ENCODE measurements around the gene WASF3. TPM values are rescaled to one million over a fixed set of nuclear protein-coding genes. Genes with fewer than 3 reads are reported as not detected.

Gene WASF3
- total RNA-seq, 1 donor from 2014 or later = 25.8 TPM

DNA sequence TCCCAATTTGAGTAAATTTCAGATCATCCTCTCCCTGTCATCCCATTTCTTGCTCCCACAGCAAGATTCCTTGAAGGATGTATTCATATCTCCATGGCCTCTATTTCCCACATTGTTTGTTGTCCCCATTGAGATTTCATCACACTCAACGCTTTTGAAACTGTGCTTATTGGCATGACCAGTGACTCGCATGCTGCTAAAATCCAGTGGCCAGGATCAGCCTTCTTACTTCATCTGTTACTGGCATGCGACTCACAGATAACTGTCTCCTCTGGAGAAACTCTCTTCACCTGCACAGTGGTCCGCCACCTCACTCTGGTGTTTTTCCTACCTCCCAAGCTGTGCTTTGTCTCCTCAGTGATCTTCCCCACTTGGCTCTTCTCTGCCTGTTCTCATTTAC is 95.8 kb downstream of the WASF3 start:
- H3K27me3 ChIP-seq (ENCODE audit: insufficient read depth, low read length) = no peaks in the 10 kb centered on the region
- no peak overlapping the region for H3K27ac ChIP-seq (ENCODE audit: low read depth, low read length)
- FAIRE-seq (peak; percentile 5), DNase-seq (ENCODE audit: low read depth) (no peak)
- no peaks in the 10 kb centered on the region for H3K4me1 ChIP-seq (ENCODE audit: insufficient read depth, low read length)
- Mint-ChIP-seq H3K36me3 (ENCODE audit: low read depth, unreplicated experiment) (peaks cover 7% of the 10 kb centered on the region), H3K27ac (ENCODE audit: unreplicated experiment) (no peak overlapping the region), H3K4me1 (ENCODE audit: low read depth, unreplicated experiment) (no peaks in the 10 kb centered on the region), H3K9me3 (ENCODE audit: unreplicated experiment) (peaks cover 3% of the 10 kb centered on the region), H3K4me3 (ENCODE audit: unreplicated experiment) (no peak overlapping the region), H3K27me3 (ENCODE audit: low read depth, unreplicated experiment) (no peaks in the 10 kb centered on the region)
- no peaks in the 10 kb centered on the region for H3K79me2 ChIP-seq (ENCODE audit: insufficient read depth, low read length)
- no peak overlapping the region for H2AFZ ChIP-seq (ENCODE audit: low read depth, low read length)
- no peaks in the 10 kb centered on the region for H3K9me3 ChIP-seq (ENCODE audit: insufficient read depth, low read depth, low read length)
- no peak overlapping the region for H3K4me3 ChIP-seq (ENCODE audit: insufficient read depth, low read depth, low read length)
- H3K36me3 ChIP-seq (ENCODE audit: insufficient read depth, low read length) = no peaks in the 10 kb centered on the region
- H3K4me2 ChIP-seq (ENCODE audit: low read length) = no peak overlapping the region
- TF ChIP-seq, protein P1, sequence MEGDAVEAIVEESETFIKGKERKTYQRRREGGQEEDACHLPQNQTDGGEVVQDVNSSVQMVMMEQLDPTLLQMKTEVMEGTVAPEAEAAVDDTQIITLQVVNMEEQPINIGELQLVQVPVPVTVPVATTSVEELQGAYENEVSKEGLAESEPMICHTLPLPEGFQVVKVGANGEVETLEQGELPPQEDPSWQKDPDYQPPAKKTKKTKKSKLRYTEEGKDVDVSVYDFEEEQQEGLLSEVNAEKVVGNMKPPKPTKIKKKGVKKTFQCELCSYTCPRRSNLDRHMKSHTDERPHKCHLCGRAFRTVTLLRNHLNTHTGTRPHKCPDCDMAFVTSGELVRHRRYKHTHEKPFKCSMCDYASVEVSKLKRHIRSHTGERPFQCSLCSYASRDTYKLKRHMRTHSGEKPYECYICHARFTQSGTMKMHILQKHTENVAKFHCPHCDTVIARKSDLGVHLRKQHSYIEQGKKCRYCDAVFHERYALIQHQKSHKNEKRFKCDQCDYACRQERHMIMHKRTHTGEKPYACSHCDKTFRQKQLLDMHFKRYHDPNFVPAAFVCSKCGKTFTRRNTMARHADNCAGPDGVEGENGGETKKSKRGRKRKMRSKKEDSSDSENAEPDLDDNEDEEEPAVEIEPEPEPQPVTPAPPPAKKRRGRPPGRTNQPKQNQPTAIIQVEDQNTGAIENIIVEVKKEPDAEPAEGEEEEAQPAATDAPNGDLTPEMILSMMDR (IDR thresholded peaks at IDR 0.05; ENCODE audit: insufficient read depth, low read depth, low read length) = no peak
- no peak for TF ChIP-seq EZH2 (IDR thresholded peaks at IDR 0.05; ENCODE audit: insufficient read depth, low read length)
- peaks cover 7% of the 10 kb centered on the region for H4K20me1 ChIP-seq (ENCODE audit: insufficient read depth, low read length)
- no peak overlapping the region for H3K9ac ChIP-seq (ENCODE audit: low read length)

DNA sequence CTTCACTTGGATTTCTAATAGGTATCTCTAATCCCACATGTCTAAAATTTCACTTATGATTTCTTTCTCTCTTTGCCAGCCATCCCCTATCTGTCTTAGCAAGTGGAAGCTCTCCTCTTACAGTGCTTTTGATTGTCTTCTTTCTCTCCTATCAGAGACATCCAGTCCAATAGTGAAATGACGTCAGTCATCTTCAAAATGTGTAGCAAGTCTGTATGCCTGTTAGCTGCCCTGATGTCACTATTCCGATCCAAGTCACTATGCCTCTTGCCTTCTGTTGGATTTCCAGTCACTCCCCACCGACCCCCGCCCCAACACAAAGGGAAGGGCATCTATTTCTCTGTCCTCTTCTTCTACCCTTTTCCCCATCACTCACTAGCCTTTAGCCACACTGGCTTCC is 96.4 kb downstream of the WASF3 start:
- Histone ChIP-seq H3K4me2 (ENCODE audit: low read length) (no peak overlapping the region), H4K20me1 (ENCODE audit: insufficient read depth, low read length) (peaks cover 7% of the 10 kb centered on the region), H2AFZ (ENCODE audit: low read depth, low read length) (no peak overlapping the region), H3K9ac (ENCODE audit: low read length) (no peak overlapping the region), H3K36me3 (ENCODE audit: insufficient read depth, low read length) (no peaks in the 10 kb centered on the region), H3K27ac (ENCODE audit: low read depth, low read length) (no peak overlapping the region), H3K4me1 (ENCODE audit: insufficient read depth, low read length) (no peaks in the 10 kb centered on the region), H3K9me3 (ENCODE audit: insufficient read depth, low read depth, low read length) (no peaks in the 10 kb centered on the region), H3K27me3 (ENCODE audit: insufficient read depth, low read length) (no peaks in the 10 kb centered on the region), H3K4me3 (ENCODE audit: insufficient read depth, low read depth, low read length) (no peak overlapping the region), H3K79me2 (ENCODE audit: insufficient read depth, low read length) (no peaks in the 10 kb centered on the region)
- Mint-ChIP-seq H3K4me1 (ENCODE audit: low read depth, unreplicated experiment) (no peaks in the 10 kb centered on the region), H3K27me3 (ENCODE audit: low read depth, unreplicated experiment) (no peaks in the 10 kb centered on the region), H3K36me3 (ENCODE audit: low read depth, unreplicated experiment) (peaks cover 7% of the 10 kb centered on the region), H3K9me3 (ENCODE audit: unreplicated experiment) (peaks cover 3% of the 10 kb centered on the region), H3K4me3 (ENCODE audit: unreplicated experiment) (no peak overlapping the region), H3K27ac (ENCODE audit: unreplicated experiment) (no peak overlapping the region)
- TF ChIP-seq EZH2 (IDR thresholded peaks at IDR 0.05; ENCODE audit: insufficient read depth, low read length) = no peak
- TF ChIP-seq, protein P1 (IDR thresholded peaks at IDR 0.05; ENCODE audit: insufficient read depth, low read depth, low read length) = no peak
- DNase-seq (ENCODE audit: low read depth) = no peak
- no peak for FAIRE-seq

DNA sequence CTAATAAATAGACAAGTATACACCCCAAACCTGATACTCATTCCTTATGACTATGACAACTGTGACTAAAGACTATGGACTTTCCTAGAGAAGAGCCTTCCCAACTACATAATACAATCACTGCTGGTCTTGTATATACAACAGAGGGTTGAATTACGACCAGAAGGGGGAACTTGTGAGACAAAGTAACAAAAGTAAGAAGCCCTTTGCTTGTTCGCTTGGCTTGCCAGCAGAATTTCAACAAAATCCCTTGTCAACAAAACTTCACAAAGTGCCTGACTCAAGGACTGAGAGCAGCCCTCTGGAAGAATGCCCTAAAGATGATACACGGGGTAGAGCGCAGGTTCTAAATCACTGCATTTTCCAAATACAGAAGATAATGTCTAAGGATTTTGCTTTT is 99.4 kb downstream of the WASF3 start:
- FAIRE-seq (no peak), DNase-seq (ENCODE audit: low read depth) (peak; percentile 52)
- H3K79me2 ChIP-seq (ENCODE audit: insufficient read depth, low read length) = no peaks in the 10 kb centered on the region
- no peak overlapping the region for H3K9ac ChIP-seq (ENCODE audit: low read length)
- TF ChIP-seq EZH2 (IDR thresholded peaks at IDR 0.05; ENCODE audit: insufficient read depth, low read length) = no peak
- TF ChIP-seq, protein P1 (IDR thresholded peaks at IDR 0.05; ENCODE audit: insufficient read depth, low read depth, low read length) = peak; percentile 18
- H3K4me2 ChIP-seq (ENCODE audit: low read length) = no peak overlapping the region
- H3K36me3 Mint-ChIP-seq (ENCODE audit: low read depth, unreplicated experiment) = peaks cover 2% of the 10 kb centered on the region
- no peak overlapping the region for H3K27ac Mint-ChIP-seq (ENCODE audit: unreplicated experiment)
- no peak overlapping the region for H3K4me3 Mint-ChIP-seq (ENCODE audit: unreplicated experiment)
- no peak overlapping the region for H3K27ac ChIP-seq (ENCODE audit: low read depth, low read length)
- no peaks in the 10 kb centered on the region for H3K4me1 ChIP-seq (ENCODE audit: insufficient read depth, low read length)
- H3K27me3 Mint-ChIP-seq (ENCODE audit: low read depth, unreplicated experiment) = no peaks in the 10 kb centered on the region
- H2AFZ ChIP-seq (ENCODE audit: low read depth, low read length) = no peak overlapping the region
- peaks cover 12% of the 10 kb centered on the region for H4K20me1 ChIP-seq (ENCODE audit: insufficient read depth, low read length)
- no peaks in the 10 kb centered on the region for H3K36me3 ChIP-seq (ENCODE audit: insufficient read depth, low read length)
- no peaks in the 10 kb centered on the region for H3K4me1 Mint-ChIP-seq (ENCODE audit: low read depth, unreplicated experiment)
- H3K9me3 ChIP-seq (ENCODE audit: insufficient read depth, low read depth, low read length) = no peaks in the 10 kb centered on the region
- H3K9me3 Mint-ChIP-seq (ENCODE audit: unreplicated experiment) = no peaks in the 10 kb centered on the region
- H3K4me3 ChIP-seq (ENCODE audit: insufficient read depth, low read depth, low read length) = no peak overlapping the region
- no peaks in the 10 kb centered on the region for H3K27me3 ChIP-seq (ENCODE audit: insufficient read depth, low read length)
